GM19025 (cell line): ENCODE results near the gene GGPS1.

Experiments used
- ATAC-seq: cut with Tn5 transposase; IDR thresholded peaks from one replicate; pipeline ENCODE4 v1.9.1; 2021; ENCODE audit warnings: mild to moderate bottlenecking, low read depth, moderate library complexity; ENCODE audit not compliant: unreplicated experiment

GGPS1 gene

GRCh38 chr1:235391874-235392273 is 63.5 kb downstream of the GGPS1 start:
- no peak for ATAC-seq
